PFSK-1 (cell line): Measurements from ENCODE around the gene FAM222B.

ENCODE experiments used
- POLR2AphosphoS5 ChIP-seq: IDR thresholded peaks from 2 replicates; pipeline ENCODE4 v1.6.1; 2012; ENCODE audit warnings: low read depth, mild to moderate bottlenecking, control low read depth, low read length, moderate library complexity
- TF ChIP-seq, protein P1 (sequence below), 2 experiments: IDR thresholded peaks; 2 replicates each; pipeline versions ENCODE4 v1.6.1 to v1.8.0; 2011 to 2012; ENCODE audit warnings: low read depth in 2 of 2, low read length in 2 of 2, control low read depth in 1 of 2, inconsistent platforms in 1 of 2, mild to moderate bottlenecking in 1 of 2, moderate library complexity in 1 of 2; ENCODE audit not compliant: insufficient read depth in 1 of 2

DNA sequence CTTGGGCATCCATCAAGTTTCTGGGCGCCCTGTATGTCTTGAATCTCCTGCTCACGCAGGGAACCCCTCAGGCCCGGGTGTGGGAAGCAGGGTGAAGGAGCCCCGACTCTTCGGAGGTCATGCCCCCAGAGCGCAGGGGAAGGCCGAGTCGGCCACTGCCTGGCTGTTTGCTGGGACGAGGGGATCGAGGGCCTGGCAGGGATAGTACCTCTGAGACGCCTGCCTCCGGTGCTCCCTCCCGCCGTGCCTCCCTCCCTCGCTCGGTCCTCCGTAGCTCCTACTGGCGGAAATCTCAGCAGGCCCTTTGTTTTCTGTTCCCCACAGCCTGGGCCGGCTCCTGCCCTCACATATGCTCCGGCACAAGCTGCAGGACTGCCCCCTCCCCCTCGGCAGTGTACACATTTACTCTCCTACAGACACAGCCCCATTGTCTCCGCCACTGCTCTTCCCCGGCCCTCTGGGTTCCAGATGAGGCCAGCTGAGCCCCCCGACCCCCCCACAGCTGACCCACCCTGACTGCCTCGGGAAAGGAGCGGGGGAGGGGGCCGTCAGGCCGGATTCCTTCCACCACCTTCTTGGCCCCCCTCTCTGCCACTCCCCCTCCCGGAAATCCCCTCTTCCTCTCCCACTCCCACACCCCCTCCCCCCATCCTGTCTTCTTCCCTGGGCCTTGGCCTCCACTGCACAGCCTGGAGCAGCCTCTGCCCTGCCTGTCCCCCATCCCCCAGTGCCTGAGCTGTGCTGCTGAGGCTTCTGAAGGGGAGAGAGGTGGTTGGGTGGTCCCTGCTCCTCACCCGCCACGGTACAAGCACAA, 97.4 kb downstream of the FAM222B start:
- peak; percentile 41; the same call in 1 of the 2 replicates for TF ChIP-seq POLR2AphosphoS5
- TF ChIP-seq, protein P1, sequence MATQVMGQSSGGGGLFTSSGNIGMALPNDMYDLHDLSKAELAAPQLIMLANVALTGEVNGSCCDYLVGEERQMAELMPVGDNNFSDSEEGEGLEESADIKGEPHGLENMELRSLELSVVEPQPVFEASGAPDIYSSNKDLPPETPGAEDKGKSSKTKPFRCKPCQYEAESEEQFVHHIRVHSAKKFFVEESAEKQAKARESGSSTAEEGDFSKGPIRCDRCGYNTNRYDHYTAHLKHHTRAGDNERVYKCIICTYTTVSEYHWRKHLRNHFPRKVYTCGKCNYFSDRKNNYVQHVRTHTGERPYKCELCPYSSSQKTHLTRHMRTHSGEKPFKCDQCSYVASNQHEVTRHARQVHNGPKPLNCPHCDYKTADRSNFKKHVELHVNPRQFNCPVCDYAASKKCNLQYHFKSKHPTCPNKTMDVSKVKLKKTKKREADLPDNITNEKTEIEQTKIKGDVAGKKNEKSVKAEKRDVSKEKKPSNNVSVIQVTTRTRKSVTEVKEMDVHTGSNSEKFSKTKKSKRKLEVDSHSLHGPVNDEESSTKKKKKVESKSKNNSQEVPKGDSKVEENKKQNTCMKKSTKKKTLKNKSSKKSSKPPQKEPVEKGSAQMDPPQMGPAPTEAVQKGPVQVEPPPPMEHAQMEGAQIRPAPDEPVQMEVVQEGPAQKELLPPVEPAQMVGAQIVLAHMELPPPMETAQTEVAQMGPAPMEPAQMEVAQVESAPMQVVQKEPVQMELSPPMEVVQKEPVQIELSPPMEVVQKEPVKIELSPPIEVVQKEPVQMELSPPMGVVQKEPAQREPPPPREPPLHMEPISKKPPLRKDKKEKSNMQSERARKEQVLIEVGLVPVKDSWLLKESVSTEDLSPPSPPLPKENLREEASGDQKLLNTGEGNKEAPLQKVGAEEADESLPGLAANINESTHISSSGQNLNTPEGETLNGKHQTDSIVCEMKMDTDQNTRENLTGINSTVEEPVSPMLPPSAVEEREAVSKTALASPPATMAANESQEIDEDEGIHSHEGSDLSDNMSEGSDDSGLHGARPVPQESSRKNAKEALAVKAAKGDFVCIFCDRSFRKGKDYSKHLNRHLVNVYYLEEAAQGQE (IDR thresholded peaks at IDR 0.05; ENCODE audit: insufficient read depth in 1 of 2, low read depth in 2 of 2, low read length in 2 of 2), result peak; percentile 22 to 44; a peak in 1 of 4 replicates
